ENCODE measurements around the gene MX1.
A peak's percentile ranks its signal among the peaks of the same experiment; 100 is the strongest.

The MX1 gene, protein sequence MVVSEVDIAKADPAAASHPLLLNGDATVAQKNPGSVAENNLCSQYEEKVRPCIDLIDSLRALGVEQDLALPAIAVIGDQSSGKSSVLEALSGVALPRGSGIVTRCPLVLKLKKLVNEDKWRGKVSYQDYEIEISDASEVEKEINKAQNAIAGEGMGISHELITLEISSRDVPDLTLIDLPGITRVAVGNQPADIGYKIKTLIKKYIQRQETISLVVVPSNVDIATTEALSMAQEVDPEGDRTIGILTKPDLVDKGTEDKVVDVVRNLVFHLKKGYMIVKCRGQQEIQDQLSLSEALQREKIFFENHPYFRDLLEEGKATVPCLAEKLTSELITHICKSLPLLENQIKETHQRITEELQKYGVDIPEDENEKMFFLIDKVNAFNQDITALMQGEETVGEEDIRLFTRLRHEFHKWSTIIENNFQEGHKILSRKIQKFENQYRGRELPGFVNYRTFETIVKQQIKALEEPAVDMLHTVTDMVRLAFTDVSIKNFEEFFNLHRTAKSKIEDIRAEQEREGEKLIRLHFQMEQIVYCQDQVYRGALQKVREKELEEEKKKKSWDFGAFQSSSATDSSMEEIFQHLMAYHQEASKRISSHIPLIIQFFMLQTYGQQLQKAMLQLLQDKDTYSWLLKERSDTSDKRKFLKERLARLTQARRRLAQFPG

DNA sequence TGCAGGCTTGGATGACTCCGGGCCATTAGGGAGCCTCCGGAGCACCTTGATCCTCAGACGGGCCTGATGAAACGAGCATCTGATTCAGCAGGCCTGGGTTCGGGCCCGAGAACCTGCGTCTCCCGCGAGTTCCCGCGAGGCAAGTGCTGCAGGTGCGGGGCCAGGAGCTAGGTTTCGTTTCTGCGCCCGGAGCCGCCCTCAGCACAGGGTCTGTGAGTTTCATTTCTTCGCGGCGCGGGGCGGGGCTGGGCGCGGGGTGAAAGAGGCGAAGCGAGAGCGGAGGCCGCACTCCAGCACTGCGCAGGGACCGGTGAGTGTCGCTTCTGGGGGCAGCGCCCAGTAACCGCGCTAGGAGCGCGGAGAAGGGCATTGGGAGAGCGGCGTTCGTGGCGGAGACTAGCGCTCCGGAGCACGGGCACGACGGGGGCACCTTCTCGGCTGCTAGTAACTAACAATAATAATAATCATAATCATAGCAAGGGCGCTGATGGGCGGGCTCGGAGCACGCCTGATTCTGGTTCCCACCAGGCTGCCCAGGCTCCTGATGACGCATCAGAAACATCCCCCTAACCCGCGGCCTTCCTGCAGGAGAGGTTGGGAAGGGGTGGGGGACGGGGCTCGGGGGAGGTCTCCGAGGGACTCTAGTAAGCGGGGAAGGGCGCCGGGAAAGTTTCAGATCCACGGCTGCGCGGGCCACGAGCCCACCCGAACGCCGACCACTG is at the start of gene MX1:
Gene MX1 (plus strand): TSS at position 286 of the 722 bp plus-strand sequence. CDS start 5,832 bp downstream, outside the sequence.
- peak; percentile 87 for DNase-seq

DNA sequence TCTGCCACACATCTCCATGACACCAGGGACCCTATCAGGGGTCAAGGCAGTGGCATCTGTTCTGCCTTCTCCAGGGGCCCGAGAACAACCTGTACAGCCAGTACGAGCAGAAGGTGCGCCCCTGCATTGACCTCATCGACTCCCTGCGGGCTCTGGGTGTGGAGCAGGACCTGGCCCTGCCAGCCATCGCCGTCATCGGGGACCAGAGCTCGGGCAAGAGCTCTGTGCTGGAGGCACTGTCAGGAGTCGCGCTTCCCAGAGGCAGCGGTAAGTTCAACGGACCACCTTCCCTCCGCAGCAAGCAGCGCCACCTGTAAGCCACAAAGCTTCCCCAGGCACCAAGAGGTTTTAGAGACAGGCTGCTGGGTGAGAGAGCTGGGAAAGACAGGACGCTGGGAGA is 48.3 kb upstream of the MX1 start:
- DNase-seq, result no peak

DNA sequence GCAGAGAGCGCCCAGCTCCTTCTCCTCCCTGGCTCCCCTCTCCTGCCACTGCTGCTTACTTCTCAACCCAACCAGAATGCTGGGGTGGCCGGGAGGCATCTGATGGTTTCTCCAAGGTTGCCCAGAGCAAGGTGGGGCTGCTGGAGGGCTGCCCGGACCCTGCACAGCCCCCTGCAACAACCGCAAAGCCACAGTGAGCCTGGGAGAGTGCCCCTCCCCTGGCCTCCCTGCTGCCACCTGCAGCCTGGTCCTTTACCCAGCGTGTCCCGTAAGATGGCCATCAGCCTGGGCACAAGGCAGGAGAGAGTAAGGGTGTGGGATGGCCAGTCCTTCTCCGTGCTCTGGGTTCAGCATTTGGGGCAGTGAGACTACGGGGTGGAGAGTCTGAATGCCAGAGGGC is 47.2 kb upstream of the MX1 start:
- DNase-seq, result no peak

DNA sequence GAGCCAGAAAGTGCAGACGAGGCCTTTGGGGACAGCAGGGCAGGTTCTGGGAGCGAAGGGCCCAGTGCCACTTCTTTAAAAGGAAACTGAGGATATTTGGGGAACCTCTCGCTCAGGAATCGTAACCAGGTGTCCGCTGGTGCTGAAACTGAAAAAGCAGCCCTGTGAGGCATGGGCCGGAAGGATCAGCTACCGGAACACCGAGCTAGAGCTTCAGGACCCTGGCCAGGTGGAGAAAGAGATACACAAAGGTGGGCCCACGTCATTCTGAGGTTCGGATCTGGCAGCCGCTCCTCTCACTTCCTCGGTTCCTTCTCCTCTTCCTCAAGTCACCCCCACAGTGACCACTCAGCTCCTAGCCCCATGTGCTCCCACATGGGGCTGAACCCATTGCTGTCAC is 46.1 kb upstream of the MX1 start:
- no peak for DNase-seq

DNA sequence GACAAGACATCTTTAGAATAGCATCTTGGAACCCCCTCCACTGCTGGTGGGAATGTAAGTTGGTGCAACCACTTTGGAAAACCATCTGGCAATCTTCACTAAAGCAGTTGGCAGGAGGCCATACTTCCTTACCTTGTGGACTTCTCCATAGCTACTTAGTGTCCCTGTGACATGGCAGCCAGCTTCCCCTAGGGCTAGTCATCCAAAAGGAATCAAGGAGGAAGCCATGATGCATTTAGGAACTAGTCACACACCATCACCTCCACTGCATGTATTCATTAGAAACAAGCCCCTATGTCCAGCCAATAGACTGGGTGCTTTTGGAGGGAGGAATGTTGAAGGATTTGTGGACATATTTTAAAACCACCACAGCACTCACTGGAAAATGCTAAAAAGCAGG is 44.3 kb upstream of the MX1 start:
- no peak for DNase-seq

DNA sequence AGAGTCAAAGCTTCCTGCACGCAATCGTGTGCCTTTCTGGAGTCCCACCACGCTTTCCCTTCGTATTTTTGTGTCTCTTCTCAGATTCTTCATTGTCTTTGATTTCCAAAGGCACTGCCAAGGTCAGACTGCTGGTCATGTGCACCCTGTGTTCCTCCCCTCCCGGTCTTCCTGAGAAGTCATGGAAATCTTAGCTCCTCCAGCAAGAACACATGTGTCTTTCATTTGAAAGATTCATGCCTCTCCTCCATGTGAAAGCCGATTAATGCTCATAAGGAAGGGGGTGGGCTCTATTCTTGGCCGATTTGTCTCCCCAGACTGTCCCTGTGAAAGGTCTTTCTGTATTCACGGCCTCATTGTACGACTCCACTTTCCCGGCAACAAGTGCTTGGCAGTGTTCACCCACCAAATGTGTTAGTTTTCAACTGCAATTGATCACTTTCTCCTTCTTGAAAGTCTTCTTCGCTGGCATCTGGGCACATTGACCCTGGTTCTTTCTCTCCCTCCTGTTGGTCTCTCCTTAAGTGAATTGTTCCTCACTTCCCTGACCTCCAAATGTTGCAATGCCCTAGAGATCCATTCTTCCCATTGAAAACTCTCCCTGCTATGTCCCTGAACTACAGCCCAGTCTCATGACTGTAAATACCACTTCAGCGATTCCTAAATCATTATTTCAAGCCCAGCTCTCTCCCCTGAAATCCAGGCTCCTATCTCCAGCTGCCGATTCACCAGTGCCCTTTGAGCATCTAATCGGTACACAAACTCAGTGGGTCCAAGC is 38.8 kb upstream of the MX1 start:
- DNase-seq, result no peak

DNA sequence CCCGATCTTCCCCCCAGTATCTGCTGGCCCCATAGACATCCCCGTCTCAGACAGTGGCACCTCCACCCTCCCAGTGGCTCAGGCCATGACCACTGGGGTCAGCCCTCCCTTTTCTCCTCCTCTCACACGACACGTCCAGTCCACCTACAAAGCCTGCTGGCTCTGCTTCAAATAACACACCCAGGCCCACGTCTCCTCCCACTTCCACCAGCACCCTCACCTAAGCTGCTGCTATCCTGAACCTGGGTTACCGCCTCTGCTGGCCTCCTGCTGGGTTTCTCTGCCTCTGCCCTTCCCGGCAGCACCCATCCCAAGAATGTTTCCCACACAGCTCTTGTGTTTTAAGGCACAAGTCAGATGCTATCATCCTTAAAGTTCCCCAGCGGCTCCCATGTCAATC is 38.2 kb upstream of the MX1 start:
- no peak for DNase-seq

DNA sequence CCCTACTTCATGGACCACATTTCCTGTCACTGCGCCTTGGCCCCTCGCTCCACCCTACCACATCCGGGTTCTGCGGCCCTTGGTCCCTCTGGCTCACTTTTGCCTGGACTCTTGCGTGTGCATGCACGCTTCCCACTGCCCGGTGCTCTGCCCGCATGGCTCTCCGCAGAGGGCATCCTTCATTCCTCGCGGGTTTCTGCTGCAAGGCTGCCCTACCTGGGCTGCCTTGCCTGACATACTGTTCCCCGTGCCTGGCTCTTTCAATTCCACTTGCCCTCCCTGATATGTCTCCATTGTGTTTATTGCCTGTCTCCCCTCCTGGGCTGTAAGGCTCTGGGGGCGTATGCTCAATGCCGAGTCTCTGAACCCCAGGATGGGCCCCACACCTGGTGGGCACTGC is 37.8 kb upstream of the MX1 start:
- no peak for DNase-seq

DNA sequence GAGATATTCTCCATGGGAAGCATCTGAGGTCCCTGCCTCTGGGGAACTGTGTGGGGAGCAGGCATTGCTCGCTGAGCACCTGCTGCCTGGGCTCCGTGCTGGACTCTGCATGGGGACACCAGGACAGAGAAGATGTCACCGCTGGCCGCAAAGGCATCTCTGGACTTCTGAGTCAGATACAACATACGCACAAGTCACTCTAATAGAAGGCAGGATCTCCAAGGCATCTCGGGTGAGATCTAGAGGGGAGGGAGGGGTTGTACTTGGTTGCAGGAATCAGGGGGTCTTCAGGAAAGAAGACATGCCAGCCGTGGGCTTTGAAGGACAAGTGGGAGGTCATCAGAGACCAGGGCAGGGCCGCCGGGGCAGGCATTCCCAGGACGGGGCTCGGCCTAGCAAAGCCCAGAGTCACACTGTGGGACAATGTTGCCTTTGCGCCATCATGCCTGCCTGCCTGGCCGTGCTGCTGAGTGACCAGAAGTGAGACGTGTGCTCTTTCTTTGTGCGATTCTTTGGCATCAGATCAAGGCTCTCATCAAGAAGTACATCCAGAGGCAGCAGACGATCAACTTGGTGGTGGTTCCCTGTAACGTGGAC is 35.9 kb upstream of the MX1 start:
- DNase-seq, result no peak

DNA sequence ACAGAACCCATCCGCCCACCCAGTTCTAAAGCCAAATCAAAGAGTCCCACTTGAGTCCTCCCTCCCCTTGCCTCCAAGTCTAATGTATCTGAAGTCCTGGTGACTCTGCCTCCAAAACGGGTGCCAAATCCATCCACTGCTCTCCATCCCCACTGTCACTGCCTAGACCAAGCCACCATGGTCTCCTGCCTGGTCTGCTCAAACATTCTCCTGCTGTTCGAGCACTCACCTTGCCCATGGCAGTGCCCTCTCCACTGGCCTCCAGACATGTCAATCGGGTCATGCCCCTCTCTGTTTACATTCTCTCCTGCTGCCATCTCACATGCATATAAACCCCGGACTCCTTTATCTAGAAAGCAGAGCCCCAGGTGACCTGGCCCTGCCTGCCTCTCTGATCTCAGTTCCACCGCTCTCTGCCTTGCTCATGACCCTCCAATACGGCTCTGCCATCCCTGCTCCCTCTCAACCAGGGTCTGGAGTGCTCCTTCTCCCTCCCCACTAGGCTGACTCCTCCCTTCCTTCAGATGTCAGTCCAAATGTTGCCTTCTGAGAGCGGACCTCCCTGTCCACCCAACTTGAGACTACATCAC is 32.1 kb upstream of the MX1 start:
- DNase-seq, result no peak

DNA sequence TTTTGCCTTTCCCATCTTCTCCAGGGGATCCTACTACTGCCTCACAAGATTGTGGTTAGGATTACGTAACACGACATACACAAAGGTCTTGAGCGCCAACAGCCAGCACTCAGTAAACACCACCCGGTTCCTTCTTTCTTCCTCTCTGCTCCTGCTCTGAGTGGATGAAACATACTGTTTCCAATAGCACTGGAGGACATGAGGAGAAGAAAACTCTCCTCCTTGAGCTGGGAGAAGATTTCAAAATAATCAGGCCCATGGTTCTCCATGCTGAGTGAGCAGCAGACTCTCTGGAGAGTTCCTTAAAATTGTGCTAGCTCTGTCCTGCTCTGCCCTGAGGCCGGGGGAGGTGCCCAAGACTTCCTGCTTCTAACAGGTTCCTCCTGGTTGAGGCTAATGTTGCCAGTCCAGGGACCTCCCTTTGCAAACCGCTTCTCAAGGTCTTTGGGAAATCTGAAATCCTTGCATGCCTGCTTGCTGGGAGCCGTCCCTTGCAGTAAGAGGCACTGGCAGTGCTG is 29.4 kb upstream of the MX1 start:
- DNase-seq, result no peak

DNA sequence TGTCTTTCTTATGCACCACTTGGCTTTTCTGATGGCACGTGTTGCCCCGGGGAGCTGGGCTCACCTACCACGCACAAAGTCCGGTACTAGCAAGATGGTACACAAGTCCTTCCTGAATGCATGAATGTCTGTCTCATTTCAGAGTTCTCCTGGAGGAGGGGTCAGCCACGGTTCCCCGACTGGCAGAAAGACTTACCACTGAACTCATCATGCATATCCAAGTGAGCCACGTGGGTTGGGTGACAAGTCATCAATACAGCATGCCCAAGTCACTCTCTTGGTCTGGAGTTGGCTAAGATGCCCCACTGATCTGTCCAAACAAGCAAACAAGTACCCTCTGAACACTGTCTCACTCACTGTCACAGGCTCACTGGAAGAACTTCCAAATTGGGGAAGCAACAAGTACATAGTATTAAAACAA is 28.6 kb upstream of the MX1 start:
- no peak for DNase-seq

DNA sequence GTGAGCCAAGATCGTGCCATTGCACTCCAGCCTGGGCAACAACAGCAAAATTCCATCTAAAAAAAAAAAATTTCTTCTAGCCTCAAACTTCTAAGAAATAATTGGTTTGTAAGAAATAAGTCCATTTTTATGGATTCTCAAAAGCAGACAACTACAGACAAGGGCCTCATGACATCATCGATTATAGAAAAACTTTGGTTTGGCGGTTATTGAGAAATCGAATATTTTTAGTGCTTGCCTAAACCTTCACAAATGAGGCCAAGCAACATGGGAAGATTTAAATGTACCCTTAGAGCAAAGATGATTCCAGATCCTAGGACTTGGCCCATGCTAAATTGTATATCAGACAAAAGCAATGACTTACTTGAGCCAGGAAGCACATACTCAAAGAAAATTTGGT is 27.8 kb upstream of the MX1 start:
- DNase-seq, result no peak

DNA sequence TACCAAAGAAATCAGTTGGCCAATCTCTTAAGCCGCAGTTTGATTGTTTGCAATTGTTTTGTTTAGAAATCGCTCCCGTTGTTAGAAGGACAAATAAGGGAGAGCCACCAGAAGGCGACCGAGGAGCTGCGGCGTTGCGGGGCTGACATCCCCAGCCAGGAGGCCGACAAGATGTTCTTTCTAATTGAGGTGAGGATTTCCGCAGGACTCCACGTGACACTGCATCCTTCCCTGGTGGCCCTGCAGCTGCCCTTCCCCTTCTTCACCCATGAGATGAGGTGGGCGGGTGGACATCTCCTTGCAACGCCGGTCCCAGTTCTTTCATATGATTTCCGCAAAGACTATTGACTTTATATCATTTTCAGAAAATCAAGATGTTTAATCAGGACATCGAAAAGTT is 27.2 kb upstream of the MX1 start:
- no peak for DNase-seq

DNA sequence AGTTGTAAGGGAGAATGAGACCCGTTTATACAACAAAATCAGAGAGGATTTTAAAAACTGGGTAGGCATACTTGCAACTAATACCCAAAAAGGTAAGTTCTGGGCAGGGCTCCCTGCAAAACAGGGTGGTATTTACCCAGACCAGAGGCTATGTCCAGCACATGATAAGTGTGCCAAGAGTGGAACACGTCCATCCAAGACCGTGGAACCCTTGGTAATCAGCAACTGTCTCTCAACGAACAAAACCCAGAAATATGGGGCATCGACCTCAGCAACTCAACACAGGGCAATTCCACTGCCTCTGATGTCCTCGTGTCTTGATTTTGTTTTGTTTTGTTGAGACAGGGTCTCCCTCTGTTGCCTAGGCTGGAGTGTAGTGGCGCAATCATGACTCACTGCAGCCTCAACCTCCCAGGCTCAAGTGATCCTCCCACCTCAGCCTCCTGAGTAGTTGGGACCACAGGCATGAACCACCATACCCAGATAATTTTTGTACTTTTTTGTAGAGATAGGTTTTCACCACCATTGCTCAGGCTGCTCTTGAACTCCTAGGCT is 26.7 kb upstream of the MX1 start:
- no peak for DNase-seq

DNA sequence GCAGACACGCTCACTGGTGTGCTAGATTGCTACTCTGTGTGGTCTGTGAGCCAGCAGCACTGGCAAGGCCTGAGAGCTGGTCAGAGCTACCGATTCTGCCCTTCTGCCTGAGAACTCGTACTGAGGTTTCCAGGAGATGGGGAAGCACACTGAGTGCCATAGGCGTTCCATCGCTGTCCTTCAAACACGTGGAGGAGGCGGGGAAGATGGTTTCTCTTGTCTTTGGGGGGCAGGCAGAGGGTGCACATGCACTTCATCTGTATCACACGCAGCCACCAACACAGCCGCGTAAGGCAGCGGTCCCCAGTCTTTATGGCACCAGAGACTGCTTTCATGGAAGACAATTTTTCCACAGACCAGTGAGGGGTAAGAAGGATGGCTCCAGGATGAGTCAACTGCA is 23.8 kb upstream of the MX1 start:
- no peak for DNase-seq

DNA sequence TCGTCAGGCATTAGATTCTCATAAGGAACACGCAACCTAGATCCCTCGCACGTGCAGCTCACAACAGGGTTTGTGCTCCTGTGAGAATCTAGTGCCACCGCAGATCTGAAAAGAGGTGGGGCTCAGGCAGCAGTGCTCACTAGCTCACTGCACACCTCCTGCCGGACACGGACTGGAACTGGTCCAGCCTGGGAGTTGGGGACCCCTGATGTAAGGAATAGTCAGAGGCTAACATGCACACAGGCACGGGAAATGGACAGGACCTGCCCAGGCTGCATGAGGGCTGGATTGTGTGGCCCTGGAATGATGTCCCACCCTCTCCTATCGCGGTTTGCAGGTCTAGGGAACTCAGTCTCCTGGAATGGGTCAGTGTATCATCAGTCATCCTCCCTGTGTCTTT is 23.2 kb upstream of the MX1 start:
- DNase-seq, result no peak

DNA sequence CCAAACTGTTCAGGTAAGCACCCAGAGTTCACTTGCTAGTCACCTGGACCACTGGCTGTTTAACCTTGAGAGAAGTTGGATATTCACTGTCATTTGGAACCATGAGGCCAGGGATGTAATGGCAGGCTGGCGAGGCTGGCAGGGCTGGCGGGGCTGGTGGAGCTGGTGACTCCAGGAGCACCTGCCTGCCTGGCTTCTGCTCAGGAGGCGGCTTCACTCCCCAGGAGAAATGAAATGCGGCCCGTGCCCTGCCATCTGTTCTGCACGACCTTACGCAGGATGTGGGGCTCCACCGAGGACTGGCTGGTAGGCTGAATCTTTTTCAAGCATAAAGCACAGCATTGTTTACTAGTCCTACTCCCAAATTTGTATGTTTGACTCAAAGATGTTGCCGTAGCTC is 22.7 kb upstream of the MX1 start:
- no peak for DNase-seq

DNA sequence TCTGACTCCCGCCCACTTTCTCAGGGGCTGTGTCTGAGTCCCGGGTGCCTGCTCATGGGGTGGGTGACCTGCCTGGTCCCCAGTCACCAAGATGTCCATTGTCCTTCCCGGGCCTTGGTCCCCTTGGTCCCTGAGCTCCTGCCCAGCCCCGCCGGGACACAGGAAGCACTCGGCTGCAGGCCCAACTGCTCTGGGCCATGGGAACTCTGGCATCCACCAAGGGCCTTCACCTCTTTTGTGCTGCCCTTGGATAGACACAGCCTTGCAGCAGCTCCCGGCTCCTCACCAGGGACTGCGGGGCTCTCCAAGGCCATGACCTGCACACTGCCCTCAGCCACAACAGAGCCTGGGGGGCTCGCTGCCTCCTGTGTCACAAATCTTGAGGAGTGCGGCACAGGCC is 22.1 kb upstream of the MX1 start:
- DNase-seq, result no peak

DNA sequence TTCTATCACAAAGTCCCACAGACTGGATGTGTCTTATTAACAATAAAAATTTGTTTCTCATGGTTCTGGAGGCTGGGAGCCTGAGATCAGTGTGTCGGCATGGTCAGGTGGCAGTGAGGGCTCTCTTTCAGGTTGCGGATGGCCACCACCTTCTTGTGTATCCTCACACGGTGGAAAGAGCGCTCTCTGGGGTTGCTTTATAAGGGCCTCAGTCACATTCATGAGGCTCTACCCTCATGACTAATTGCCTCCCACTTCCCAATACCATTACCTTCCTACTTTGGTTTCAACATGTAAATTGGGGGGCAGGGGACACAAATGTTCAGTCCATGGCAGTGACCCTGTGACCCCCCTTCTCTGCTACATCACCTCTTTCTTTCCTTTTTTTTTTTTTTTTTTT is 20.7 kb upstream of the MX1 start:
- DNase-seq, result no peak

DNA sequence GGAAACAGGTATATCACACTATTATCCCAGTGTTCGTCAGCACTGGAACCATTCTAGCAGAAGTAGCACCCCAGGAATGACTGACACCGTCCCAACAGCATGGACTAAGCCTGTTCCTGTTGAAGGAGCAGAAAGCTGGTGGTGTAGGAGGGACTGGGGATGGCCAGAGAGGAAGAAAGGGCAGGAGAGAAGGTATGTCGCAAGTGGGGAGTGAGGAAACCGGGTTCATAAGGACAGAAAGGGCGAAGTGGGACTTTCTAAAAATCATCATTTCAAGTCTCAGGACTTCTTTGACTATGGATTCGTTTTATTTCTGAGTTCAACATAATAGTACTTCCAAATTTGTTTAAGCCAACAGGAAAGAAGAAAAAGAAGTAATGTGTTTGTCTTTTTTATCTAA is 19.7 kb upstream of the MX1 start:
- no peak for DNase-seq
